PC-9 (cell line): Measurements from ENCODE around the gene CEBPZ.

Experiments
- CTCF ChIP-seq: fragments of 200-600 bp; sonication (generic); conservative IDR thresholded peaks from 2 replicates; pipeline ENCODE4 v1.6.1; 2017; ENCODE audit warnings: mixed run types, antibody characterized with exemption, mild to moderate bottlenecking, moderate library complexity
- EZH2 ChIP-seq: fragments of 200-600 bp; sonication (generic); IDR thresholded peaks from 2 replicates; pipeline ENCODE4 v1.8.0; 2017; ENCODE audit warnings: antibody characterized with exemption, low read depth

GRCh38 chr2:37191253-37191652 is 40.1 kb downstream of the CEBPZ start:
- no peak for TF ChIP-seq EZH2
- no peak for TF ChIP-seq CTCF
